HG03342 (cell line): ENCODE results near the gene POFUT2.
"Not testable (repeated sequence)": the region's sequence is repeated elsewhere in the genome, so short reads cannot be mapped to it uniquely, and the experiment has no call there.

Experiments used
- ATAC-seq: cut with Tn5 transposase; IDR thresholded peaks from one replicate; pipeline ENCODE4 v1.9.1; 2021; ENCODE audit warnings: mild to moderate bottlenecking, moderate library complexity; ENCODE audit not compliant: unreplicated experiment

The POFUT2 gene

GRCh38 chr21:45326169-45326851, 38.6 kb upstream of the POFUT2 start:
- ATAC-seq: no peak

GRCh38 chr21:45325206-45326168, 37.8 kb upstream of the POFUT2 start:
- no peak for ATAC-seq

GRCh38 chr21:45324489-45325205, 37.0 kb upstream of the POFUT2 start:
- ATAC-seq: no peak

- ATAC-seq: no peak
Observed at GRCh38 chr21:45323487-45324311, 36.0 kb upstream of the POFUT2 start.

GRCh38 chr21:45322960-45323461, 35.3 kb upstream of the POFUT2 start:
- no peak for ATAC-seq

- ATAC-seq: no peak
Observed at GRCh38 chr21:45322231-45322959, 34.7 kb upstream of the POFUT2 start.

GRCh38 chr21:45320261-45321025, 32.7 kb upstream of the POFUT2 start:
- no peak for ATAC-seq

GRCh38 chr21:45319461-45320211, 31.9 kb upstream of the POFUT2 start:
- ATAC-seq: no peak

- no peak for ATAC-seq
Observed at GRCh38 chr21:45318556-45319404, 31.1 kb upstream of the POFUT2 start.

GRCh38 chr21:45318146-45318555, 30.5 kb upstream of the POFUT2 start:
- no peak for ATAC-seq

GRCh38 chr21:45317398-45318145, 29.9 kb upstream of the POFUT2 start:
- ATAC-seq: no peak

- no peak for ATAC-seq
Observed at GRCh38 chr21:45316871-45317397, 29.2 kb upstream of the POFUT2 start.

GRCh38 chr21:45315676-45316470, 28.2 kb upstream of the POFUT2 start:
- ATAC-seq: not testable (repeated sequence)

GRCh38 chr21:45313682-45314081, 26.0 kb upstream of the POFUT2 start:
- no peak for ATAC-seq

GRCh38 chr21:45313015-45313414, 25.3 kb upstream of the POFUT2 start:
- ATAC-seq: no peak
